Measurements from ENCODE around the gene UBXN4. TPM values are rescaled to one million over a fixed set of nuclear protein-coding genes. Genes with fewer than 3 reads are reported as not detected.
A peak's percentile ranks its signal among the peaks of the same experiment; 100 is the strongest.

The UBXN4 gene
- total RNA-seq, 2 experiments from 2014 or later, result 70.6 to 81.8 TPM

GRCh38 chr2:135742325-135742757, 686 bp downstream of the UBXN4 start:
- Mint-ChIP-seq H3K4me3 (peak overlapping the region; percentile 97), H3K36me3 (peaks cover 25% of the 10 kb centered on the region), H3K4me1 (peaks cover 32% of the 10 kb centered on the region), H3K9me3 (peaks cover 1% of the 10 kb centered on the region), H3K27me3 (no peaks in the 10 kb centered on the region), H3K27ac (peak overlapping the region; percentile 98)
- DNase-seq, result peak; percentile 58

- DNase-seq, result no peak
- Mint-ChIP-seq H3K27me3 (no peaks in the 10 kb centered on the region), H3K27ac (peak overlapping the region; percentile 1), H3K36me3 (peaks cover 27% of the 10 kb centered on the region), H3K9me3 (peaks cover 1% of the 10 kb centered on the region), H3K4me1 (peaks cover 36% of the 10 kb centered on the region), H3K4me3 (peak overlapping the region; percentile 60)
These were observed 2.2 kb downstream of the UBXN4 start for GRCh38 chr2:135743860-135744259.

GRCh38 chr2:135744760-135745314, 3.2 kb downstream of the UBXN4 start:
- H3K27ac Mint-ChIP-seq, result no peak overlapping the region
- peaks cover 36% of the 10 kb centered on the region for H3K4me1 Mint-ChIP-seq

GRCh38 chr2:135745545-135745944, 3.9 kb downstream of the UBXN4 start:
- H3K4me1 Mint-ChIP-seq, result peaks cover 36% of the 10 kb centered on the region
- no peak overlapping the region for H3K27ac Mint-ChIP-seq
- peaks cover 32% of the 10 kb centered on the region for H3K36me3 Mint-ChIP-seq
- no peak overlapping the region for H3K4me3 Mint-ChIP-seq
- no peak for DNase-seq
- H3K9me3 Mint-ChIP-seq, result peaks cover 1% of the 10 kb centered on the region
- H3K27me3 Mint-ChIP-seq, result no peaks in the 10 kb centered on the region

More at GRCh38 chr2:135744760-135745314, 3.2 kb downstream of the UBXN4 start:
- Mint-ChIP-seq H3K4me3 (peak overlapping the region; percentile 60), H3K27me3 (no peaks in the 10 kb centered on the region), H3K36me3 (peaks cover 31% of the 10 kb centered on the region), H3K9me3 (peaks cover 1% of the 10 kb centered on the region)
- peak; percentile 23 for DNase-seq

- H3K9me3 Mint-ChIP-seq, result peaks cover 10% of the 10 kb centered on the region
- peaks cover 48% of the 10 kb centered on the region for H3K36me3 Mint-ChIP-seq
- no peaks in the 10 kb centered on the region for H3K27me3 Mint-ChIP-seq
These were observed 13.9 kb downstream of the UBXN4 start for GRCh38 chr2:135755573-135755972.

GRCh38 chr2:135756692-135757091, 15.0 kb downstream of the UBXN4 start:
- Mint-ChIP-seq H3K4me1 (peaks cover 8% of the 10 kb centered on the region), H3K9me3 (peaks cover 10% of the 10 kb centered on the region), H3K4me3 (no peak overlapping the region), H3K27me3 (no peaks in the 10 kb centered on the region), H3K27ac (no peak overlapping the region), H3K36me3 (peaks cover 49% of the 10 kb centered on the region)
- DNase-seq, result no peak

More at GRCh38 chr2:135755573-135755972, 13.9 kb downstream of the UBXN4 start:
- no peak overlapping the region for H3K27ac Mint-ChIP-seq
- no peak for DNase-seq
- H3K4me1 Mint-ChIP-seq, result peaks cover 4% of the 10 kb centered on the region
- no peak overlapping the region for H3K4me3 Mint-ChIP-seq

- DNase-seq, result no peak
- H3K4me1 Mint-ChIP-seq, result peaks cover 12% of the 10 kb centered on the region
- H3K4me3 Mint-ChIP-seq, result no peak overlapping the region
- H3K27ac Mint-ChIP-seq, result no peak overlapping the region
- no peaks in the 10 kb centered on the region for H3K9me3 Mint-ChIP-seq
- peaks cover 32% of the 10 kb centered on the region for H3K36me3 Mint-ChIP-seq
- no peaks in the 10 kb centered on the region for H3K27me3 Mint-ChIP-seq
These were observed 20.4 kb downstream of the UBXN4 start for GRCh38 chr2:135762022-135762421.

- H3K36me3 Mint-ChIP-seq, result peaks cover 32% of the 10 kb centered on the region
- peaks cover 16% of the 10 kb centered on the region for H3K4me1 Mint-ChIP-seq
- no peak overlapping the region for H3K4me3 Mint-ChIP-seq
- H3K27me3 Mint-ChIP-seq, result no peaks in the 10 kb centered on the region
- no peak for DNase-seq
- no peaks in the 10 kb centered on the region for H3K9me3 Mint-ChIP-seq
- H3K27ac Mint-ChIP-seq, result no peak overlapping the region
These were observed 20.9 kb downstream of the UBXN4 start for GRCh38 chr2:135762530-135762929.

GRCh38 chr2:135768863-135769262, 27.2 kb downstream of the UBXN4 start:
- DNase-seq, result no peak
- H3K4me3 Mint-ChIP-seq, result no peak overlapping the region
- no peaks in the 10 kb centered on the region for H3K9me3 Mint-ChIP-seq
- H3K4me1 Mint-ChIP-seq, result peaks cover 14% of the 10 kb centered on the region
- peaks cover 35% of the 10 kb centered on the region for H3K36me3 Mint-ChIP-seq
- H3K27me3 Mint-ChIP-seq, result no peaks in the 10 kb centered on the region
- H3K27ac Mint-ChIP-seq, result no peak overlapping the region

- H3K36me3 Mint-ChIP-seq, result peaks cover 24% of the 10 kb centered on the region
- peaks cover 7% of the 10 kb centered on the region for H3K4me1 Mint-ChIP-seq
- H3K27ac Mint-ChIP-seq, result peak overlapping the region; percentile 21
- no peaks in the 10 kb centered on the region for H3K9me3 Mint-ChIP-seq
- no peaks in the 10 kb centered on the region for H3K27me3 Mint-ChIP-seq
- no peak for DNase-seq
- H3K4me3 Mint-ChIP-seq, result no peak overlapping the region
These were observed 31.7 kb downstream of the UBXN4 start for GRCh38 chr2:135773319-135773718.

GRCh38 chr2:135773917-135774316, 32.3 kb downstream of the UBXN4 start:
- H3K27me3 Mint-ChIP-seq, result no peaks in the 10 kb centered on the region
- no peaks in the 10 kb centered on the region for H3K9me3 Mint-ChIP-seq
- H3K4me3 Mint-ChIP-seq, result no peak overlapping the region
- H3K4me1 Mint-ChIP-seq, result peaks cover 7% of the 10 kb centered on the region
- DNase-seq, result no peak
- peak overlapping the region; percentile 75 for H3K27ac Mint-ChIP-seq
- peaks cover 24% of the 10 kb centered on the region for H3K36me3 Mint-ChIP-seq

- peaks cover 7% of the 10 kb centered on the region for H3K4me1 Mint-ChIP-seq
- no peak for DNase-seq
- H3K9me3 Mint-ChIP-seq, result no peaks in the 10 kb centered on the region
- H3K27ac Mint-ChIP-seq, result no peak overlapping the region
- H3K36me3 Mint-ChIP-seq, result peaks cover 29% of the 10 kb centered on the region
- H3K27me3 Mint-ChIP-seq, result no peaks in the 10 kb centered on the region
- no peak overlapping the region for H3K4me3 Mint-ChIP-seq
These were observed 33.8 kb downstream of the UBXN4 start for GRCh38 chr2:135775420-135775819.

GRCh38 chr2:135776367-135776766, 34.7 kb downstream of the UBXN4 start:
- H3K27me3 Mint-ChIP-seq, result no peaks in the 10 kb centered on the region
- peaks cover 32% of the 10 kb centered on the region for H3K36me3 Mint-ChIP-seq
- H3K4me3 Mint-ChIP-seq, result no peak overlapping the region
- H3K27ac Mint-ChIP-seq, result no peak overlapping the region
- H3K4me1 Mint-ChIP-seq, result peaks cover 7% of the 10 kb centered on the region
- no peak for DNase-seq
- H3K9me3 Mint-ChIP-seq, result no peaks in the 10 kb centered on the region

- Mint-ChIP-seq H3K4me1 (peaks cover 4% of the 10 kb centered on the region), H3K4me3 (no peak overlapping the region), H3K36me3 (peaks cover 46% of the 10 kb centered on the region), H3K27ac (no peak overlapping the region), H3K9me3 (peaks cover 1% of the 10 kb centered on the region), H3K27me3 (no peaks in the 10 kb centered on the region)
- no peak for DNase-seq
These were observed 40.6 kb downstream of the UBXN4 start for GRCh38 chr2:135782231-135782630.

GRCh38 chr2:135783439-135783838, 41.8 kb downstream of the UBXN4 start:
- Mint-ChIP-seq H3K4me3 (no peak overlapping the region), H3K27me3 (no peaks in the 10 kb centered on the region), H3K36me3 (peaks cover 47% of the 10 kb centered on the region), H3K9me3 (peaks cover 1% of the 10 kb centered on the region), H3K4me1 (peaks cover 4% of the 10 kb centered on the region), H3K27ac (no peak overlapping the region)
- DNase-seq, result no peak

- DNase-seq, result no peak
- no peak overlapping the region for H3K27ac Mint-ChIP-seq
- peaks cover 46% of the 10 kb centered on the region for H3K36me3 Mint-ChIP-seq
- H3K4me1 Mint-ChIP-seq, result peaks cover 4% of the 10 kb centered on the region
- H3K27me3 Mint-ChIP-seq, result no peaks in the 10 kb centered on the region
- H3K4me3 Mint-ChIP-seq, result no peak overlapping the region
- peaks cover 1% of the 10 kb centered on the region for H3K9me3 Mint-ChIP-seq
These were observed 43.4 kb downstream of the UBXN4 start for GRCh38 chr2:135785032-135785431.

Measured in activated naive CD8-positive, alpha-beta T cell treated with anti-CD3 and anti-CD28 coated beads for 36 hours (primary cell).